RPMI8226 (cell line): ENCODE measurements around the gene TAF11L12.
"Not testable (repeated sequence)": the region's sequence is repeated elsewhere in the genome, so short reads cannot be mapped to it uniquely, and the experiment has no call there.

ENCODE experiments used
- DNase-seq: peaks from one replicate; pipeline ENCODE4 v3.0.0-alpha.2; 2015

Gene TAF11L12

GRCh38 chr5:17610092-17610491 is at the start of gene TAF11L12:
TSS of gene TAF11L12 (plus strand) at chr5:17610392.
- not testable (repeated sequence) for DNase-seq

GRCh38 chr5:17585658-17586057 is 24.5 kb upstream of the TAF11L12 start, which contains the start of gene TAF11L7:
TSS of gene TAF11L7 (minus strand) at chr5:17585758.
- DNase-seq: not testable (repeated sequence)

GRCh38 chr5:17590860-17591259 is 19.3 kb upstream of the TAF11L12 start, which contains the start of gene TAF11L8:
TSS of gene TAF11L8 (minus strand) at chr5:17590960.
- not testable (repeated sequence) for DNase-seq

- not testable (repeated sequence) for DNase-seq
Observed at GRCh38 chr5:17594255-17594654, 15.9 kb upstream of the TAF11L12 start, which contains the start of gene TAF11L9. TSS of gene TAF11L9 (minus strand) at chr5:17594394.

DNA sequence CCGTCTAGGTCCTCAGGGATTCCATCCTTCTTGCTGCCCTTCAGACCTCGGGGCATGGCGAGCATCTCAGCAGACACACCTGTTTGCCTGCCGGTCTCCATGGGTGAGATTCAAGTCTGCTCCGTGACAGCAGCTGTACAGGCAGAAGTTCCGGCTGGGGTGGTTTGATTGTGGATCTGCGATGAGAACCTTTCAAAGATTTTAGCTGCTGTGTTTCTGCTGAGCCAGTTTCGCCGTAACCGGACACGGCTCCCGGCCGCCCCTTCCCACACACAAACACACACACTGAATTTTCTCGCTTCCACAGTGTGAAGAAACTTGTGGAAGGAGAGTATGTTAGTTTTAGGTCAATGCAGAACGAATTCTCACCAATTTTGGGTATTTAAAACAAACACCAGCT is 12.5 kb upstream of the TAF11L12 start, which contains the start of gene TAF11L10:
TAF11L10 (minus strand) TSS at position 101 of the 400 bp plus-strand sequence.
- not testable (repeated sequence) for DNase-seq

GRCh38 chr5:17603880-17604279 is 6.3 kb upstream of the TAF11L12 start, which contains the start of gene TAF11L11:
TSS of gene TAF11L11 (plus strand) at chr5:17604183.
- not testable (repeated sequence) for DNase-seq

DNA sequence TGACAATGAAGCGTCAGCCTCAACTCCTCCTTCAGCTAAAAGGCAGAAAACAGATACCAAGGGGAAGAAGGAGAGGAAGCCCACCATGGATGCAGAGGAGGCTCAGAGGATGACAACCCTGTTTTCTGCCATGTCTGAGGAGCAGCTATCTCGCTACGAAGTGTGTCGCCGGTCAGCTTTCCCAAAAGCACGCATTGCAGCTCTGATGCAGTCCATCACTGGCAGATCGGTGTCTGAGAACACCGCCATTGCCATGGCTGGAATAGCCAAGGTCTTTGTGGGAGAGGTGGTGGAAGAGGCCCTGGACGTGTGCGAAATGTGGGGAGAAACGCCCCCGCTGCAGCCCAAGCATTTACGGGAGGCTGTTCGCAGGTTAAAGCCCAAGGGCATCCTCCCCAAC is 5.2 kb upstream of the TAF11L12 start:
- no peak for DNase-seq

- DNase-seq: not testable (repeated sequence)
Observed at GRCh38 chr5:17607461-17607860, 2.7 kb upstream of the TAF11L12 start.

DNA sequence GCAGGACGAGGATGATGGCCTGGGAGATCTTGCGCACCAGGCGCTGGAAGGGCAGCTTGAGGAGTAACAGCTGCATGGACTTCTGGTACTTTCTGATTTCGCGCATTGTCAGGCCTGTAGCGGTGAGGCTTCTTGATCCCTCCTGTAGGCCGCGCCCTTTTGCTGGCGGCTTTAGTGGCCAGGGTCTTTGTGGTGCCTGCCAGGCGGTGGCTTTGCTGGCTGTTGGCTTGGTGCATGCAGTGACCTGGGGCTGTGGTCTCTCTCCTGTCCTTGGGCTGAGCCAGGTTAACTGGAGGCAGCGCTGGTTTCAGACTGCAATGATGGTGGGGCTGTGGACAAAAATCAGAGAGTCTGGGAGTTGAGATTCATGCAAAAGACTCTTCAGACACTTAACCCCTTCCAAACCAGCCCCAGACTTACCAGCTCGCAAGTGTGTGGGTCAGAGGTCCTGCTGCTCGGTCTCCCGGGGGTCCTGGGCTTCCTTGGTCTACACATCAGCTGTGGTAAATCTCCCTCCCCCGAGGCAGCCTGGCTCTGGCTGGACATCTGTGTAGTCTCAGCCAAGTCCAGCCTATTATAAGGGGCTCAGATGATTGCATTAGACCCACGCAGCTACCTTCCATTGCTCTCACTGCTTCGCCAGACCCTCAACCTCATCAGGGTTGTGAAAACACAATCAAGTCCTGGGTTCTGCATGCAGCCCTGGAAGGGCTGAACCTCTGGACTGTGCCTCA is 4.8 kb downstream of the TAF11L12 start:
- DNase-seq: no peak

DNA sequence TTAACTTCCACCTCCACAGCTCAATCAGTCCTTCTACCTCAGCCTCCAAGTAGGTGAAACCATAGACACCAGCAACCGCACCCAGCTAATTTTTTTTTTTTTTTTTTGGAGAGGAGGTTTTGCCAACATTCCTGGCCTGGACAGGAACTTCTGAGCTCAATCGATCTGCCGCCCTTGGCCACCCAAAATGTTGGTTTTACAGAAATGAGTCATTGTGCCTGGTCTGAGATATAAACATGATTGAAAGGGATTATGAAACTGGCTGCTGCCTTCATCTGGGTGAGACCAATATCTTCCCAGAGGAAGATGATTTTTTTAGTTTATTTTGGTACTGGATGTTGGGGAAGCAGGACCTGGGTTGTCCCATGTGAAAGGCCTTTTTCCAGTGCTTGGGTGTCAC is 9.2 kb downstream of the TAF11L12 start:
- no peak for DNase-seq

DNA sequence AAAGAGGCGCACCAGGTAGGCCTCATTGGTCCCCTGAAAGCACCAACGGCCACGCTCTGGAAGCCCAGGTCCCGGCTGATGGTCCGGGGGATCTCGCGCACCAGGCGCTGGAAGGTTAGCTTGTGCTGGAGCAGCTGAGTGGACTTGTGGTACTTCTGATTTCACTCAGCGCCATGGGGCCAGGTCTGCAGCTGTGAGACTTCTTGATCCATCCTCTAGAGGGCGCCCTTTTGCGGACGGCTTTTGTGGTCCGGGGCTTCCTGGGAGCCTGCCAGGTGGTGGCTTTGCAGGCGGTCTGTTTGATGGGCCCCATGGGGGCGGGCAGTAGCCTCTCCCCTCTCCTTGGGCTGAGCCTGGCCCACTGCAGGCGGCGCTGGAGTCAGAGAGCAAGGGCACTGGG is 10.4 kb downstream of the TAF11L12 start:
- no peak for DNase-seq

DNA sequence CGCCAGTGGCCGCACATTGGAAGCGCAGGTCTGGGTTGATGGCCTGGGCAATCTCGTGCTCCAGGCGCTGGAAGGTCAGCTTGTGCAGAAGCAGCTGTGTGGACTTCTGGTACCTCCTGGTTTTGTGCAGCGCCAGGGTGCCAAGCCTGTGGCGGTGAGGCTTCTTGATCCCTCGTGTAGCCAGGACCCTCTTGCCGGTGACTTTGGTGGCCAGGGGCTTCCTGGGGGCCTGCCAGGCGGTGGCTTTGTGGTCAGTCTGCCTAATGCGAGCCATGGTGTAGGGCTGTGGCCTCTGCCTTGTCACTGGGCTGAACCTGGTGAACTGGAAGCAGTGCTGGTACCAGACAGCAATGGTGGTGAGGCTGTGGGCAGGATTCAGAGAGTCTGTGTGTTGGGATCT is 15.5 kb downstream of the TAF11L12 start:
- DNase-seq: no peak

DNA sequence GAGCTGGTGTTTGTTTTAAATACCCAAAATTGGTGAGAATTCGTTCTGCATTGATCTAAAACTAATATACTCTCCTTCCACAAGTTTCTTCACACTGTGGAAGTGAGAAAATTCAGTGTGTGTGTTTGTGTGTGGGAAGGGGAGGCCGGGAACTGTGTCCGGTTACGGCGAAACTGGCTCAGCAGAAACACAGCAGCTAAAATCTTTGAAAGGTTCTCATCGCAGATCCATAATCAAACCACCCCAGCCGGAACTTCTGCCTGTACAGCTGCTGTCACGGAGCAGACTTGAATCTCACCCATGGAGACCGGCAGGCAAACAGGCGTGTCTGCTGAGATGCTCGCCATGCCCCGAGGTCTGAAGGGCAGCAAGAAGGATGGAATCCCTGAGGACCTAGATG is 21.6 kb downstream of the TAF11L12 start, which contains the start of gene TAF11L13:
TAF11L13 (plus strand) TSS at position 301 of the 400 bp plus-strand sequence.
- DNase-seq: not testable (repeated sequence)

DNA sequence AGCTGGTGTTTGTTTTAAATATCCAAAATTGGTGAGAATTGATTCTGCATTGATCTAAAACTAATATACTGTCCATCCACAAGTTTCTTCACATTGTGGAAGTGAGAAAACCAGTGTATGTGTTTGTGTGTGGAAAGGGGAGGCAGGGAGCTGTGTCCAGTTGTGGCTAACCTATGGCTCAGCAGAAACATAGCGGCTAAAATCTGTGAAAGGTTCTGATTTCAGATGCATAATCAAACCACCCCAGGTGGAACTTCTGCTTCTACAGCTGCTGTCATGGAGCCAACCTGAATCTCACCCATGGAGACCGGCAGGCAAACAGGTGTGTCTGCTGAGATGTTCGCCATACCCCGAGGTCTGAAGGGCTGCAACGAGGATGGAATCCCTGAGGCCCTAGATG is 24.0 kb downstream of the TAF11L12 start, which contains the start of gene TAF11L14:
TAF11L14 (plus strand) TSS at position 301 of the 400 bp plus-strand sequence.
- no peak for DNase-seq

- DNase-seq: not testable (repeated sequence)
Observed at GRCh38 chr5:17649232-17649631, 39.0 kb downstream of the TAF11L12 start.

DNA sequence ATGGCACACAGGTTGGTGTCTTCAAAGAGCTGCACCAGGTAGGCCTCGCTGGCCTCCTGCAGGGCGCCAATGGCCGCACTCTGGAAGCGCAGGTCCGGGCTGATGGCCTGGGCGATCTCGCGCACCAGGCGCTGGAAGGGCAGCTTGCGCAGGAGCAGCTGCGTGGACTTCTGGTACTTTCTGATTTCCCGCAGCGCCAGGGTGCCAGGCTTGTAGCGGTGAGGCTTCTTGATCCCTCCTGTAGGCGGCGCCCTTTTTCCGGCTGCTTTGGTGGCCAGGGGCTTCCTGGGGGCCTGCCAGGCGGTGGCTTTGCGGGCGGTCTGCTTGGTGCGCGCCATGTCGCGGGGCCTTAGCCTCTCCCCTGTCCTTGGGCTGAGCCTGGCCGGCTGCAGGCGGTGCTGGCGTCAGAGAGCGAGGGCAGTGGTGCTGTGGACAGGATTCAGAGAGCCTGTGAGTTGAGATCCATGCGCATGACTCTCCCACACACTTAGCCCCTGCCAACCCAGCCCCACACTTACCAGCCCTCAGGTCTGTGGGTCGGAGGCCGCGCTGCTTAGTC is 45.1 kb downstream of the TAF11L12 start:
- not testable (repeated sequence) for DNase-seq

GRCh38 chr5:17655921-17656320 is 45.7 kb downstream of the TAF11L12 start:
- DNase-seq: no peak
